Astrocyte of the hippocampus (primary cell): Measurements from ENCODE around the gene NECTIN1.
A peak's percentile ranks its signal among the peaks of the same experiment; 100 is the strongest.

ENCODE experiments used
- DNase-seq: peaks from one replicate; pipeline ENCODE4 v3.0.0; 2011; ENCODE audit warnings: low read depth, low spot score

Gene NECTIN1

GRCh38 chr11:119755356-119756071, 26.5 kb upstream of the NECTIN1 start:
- DNase-seq: no peak

GRCh38 chr11:119754656-119755355, 25.8 kb upstream of the NECTIN1 start:
- no peak for DNase-seq

- no peak for DNase-seq
Observed at GRCh38 chr11:119754199-119754598, 25.2 kb upstream of the NECTIN1 start.

GRCh38 chr11:119752946-119753345, 23.9 kb upstream of the NECTIN1 start:
- DNase-seq: peak; percentile 34

- DNase-seq: no peak
Observed at GRCh38 chr11:119752345-119752871, 23.4 kb upstream of the NECTIN1 start.

- DNase-seq: no peak
Observed at GRCh38 chr11:119750056-119750455, 21.1 kb upstream of the NECTIN1 start.

GRCh38 chr11:119749006-119749565, 20.1 kb upstream of the NECTIN1 start:
- no peak for DNase-seq

- DNase-seq: no peak
Observed at GRCh38 chr11:119747868-119748660, 19.1 kb upstream of the NECTIN1 start.

GRCh38 chr11:119745776-119746535, 17.0 kb upstream of the NECTIN1 start:
- no peak for DNase-seq

- no peak for DNase-seq
Observed at GRCh38 chr11:119745112-119745511, 16.1 kb upstream of the NECTIN1 start.

GRCh38 chr11:119744577-119744976, 15.6 kb upstream of the NECTIN1 start:
- no peak for DNase-seq

- DNase-seq: no peak
Observed at GRCh38 chr11:119743006-119743405, 14.0 kb upstream of the NECTIN1 start.

- peak; percentile 22 for DNase-seq
Observed at GRCh38 chr11:119742263-119742861, 13.4 kb upstream of the NECTIN1 start.

- DNase-seq: peak; percentile 55
Observed at GRCh38 chr11:119741369-119742262, 12.6 kb upstream of the NECTIN1 start.

GRCh38 chr11:119739975-119740374, 11.0 kb upstream of the NECTIN1 start:
- no peak for DNase-seq

- DNase-seq: no peak
Observed at GRCh38 chr11:119739021-119739703, 10.2 kb upstream of the NECTIN1 start.

- no peak for DNase-seq
Observed at GRCh38 chr11:119738059-119738439, 9.0 kb upstream of the NECTIN1 start.

- DNase-seq: no peak
Observed at GRCh38 chr11:119737366-119738058, 8.5 kb upstream of the NECTIN1 start.
